ENCODE results near the gene EFHC1.
"Not testable (repeated sequence)": the region's sequence is repeated elsewhere in the genome, so short reads cannot be mapped to it uniquely, and the experiment has no call there.

EFHC1 gene

GRCh38 chr6:52419809-52420667 lies at the start of gene EFHC1:
Gene EFHC1, plus strand, starts transcription at chr6:52420342. Its CDS starts 69 bp downstream, at chr6:52420411.
- peak; percentile 98 for DNase-seq

- DNase-seq: no peak
Observed at GRCh38 chr6:52371656-52372191, 48.4 kb upstream of the EFHC1 start.

- DNase-seq: no peak
Observed at GRCh38 chr6:52373151-52373690, 46.9 kb upstream of the EFHC1 start.

- DNase-seq: no peak
Observed at GRCh38 chr6:52374247-52374646, 45.9 kb upstream of the EFHC1 start.

GRCh38 chr6:52375780-52376556 lies 44.2 kb upstream of the EFHC1 start:
- DNase-seq: no peak

GRCh38 chr6:52376763-52377162 lies 43.4 kb upstream of the EFHC1 start:
- DNase-seq: no peak

GRCh38 chr6:52377538-52378221 lies 42.5 kb upstream of the EFHC1 start:
- no peak for DNase-seq

- DNase-seq: no peak
Observed at GRCh38 chr6:52381249-52381648, 38.9 kb upstream of the EFHC1 start.

GRCh38 chr6:52384145-52384766 lies 35.9 kb upstream of the EFHC1 start:
- DNase-seq: no peak

- no peak for DNase-seq
Observed at GRCh38 chr6:52385074-52385473, 35.1 kb upstream of the EFHC1 start.

- DNase-seq: not testable (repeated sequence)
Observed at GRCh38 chr6:52388119-52388518, 32.0 kb upstream of the EFHC1 start.

- DNase-seq: no peak
Observed at GRCh38 chr6:52388790-52389189, 31.4 kb upstream of the EFHC1 start.

- DNase-seq: no peak
Observed at GRCh38 chr6:52389264-52389625, 30.9 kb upstream of the EFHC1 start.

- peak; percentile 35 for DNase-seq
Observed at GRCh38 chr6:52389626-52390360, 30.3 kb upstream of the EFHC1 start.

- DNase-seq: peak; percentile 58
Observed at GRCh38 chr6:52390361-52390727, 29.8 kb upstream of the EFHC1 start.

- no peak for DNase-seq
Observed at GRCh38 chr6:52391599-52391998, 28.5 kb upstream of the EFHC1 start.

- DNase-seq: no peak
Observed at GRCh38 chr6:52392944-52393343, 27.2 kb upstream of the EFHC1 start.

- DNase-seq: no peak
Observed at GRCh38 chr6:52393780-52394179, 26.4 kb upstream of the EFHC1 start.

- no peak for DNase-seq
Observed at GRCh38 chr6:52394251-52394666, 25.9 kb upstream of the EFHC1 start.

- DNase-seq: no peak
Observed at GRCh38 chr6:52395969-52396368, 24.2 kb upstream of the EFHC1 start.

- DNase-seq: peak; percentile 31
Observed at GRCh38 chr6:52399511-52400312, 20.4 kb upstream of the EFHC1 start.

Measured in CD4-positive, alpha-beta T cell treated with Interferon gamma for 1 hour (primary cell).